Upper lobe of left lung (tissue), 6 donors: ENCODE data around the gene ENTPD6. TPM values are rescaled to one million over a fixed set of nuclear protein-coding genes. Genes with fewer than 3 reads are reported as not detected.

Experiments used
- ATAC-seq, 2 donors: fragments of 200-7000 bp; cut with Tn5 transposase; one replicate each; pipeline ENCODE4 v1.9.1; 2022; ENCODE audit warnings: mild to moderate bottlenecking in 2 of 2, moderate library complexity in 2 of 2; ENCODE audit not compliant: low FRiP score in 2 of 2
- DNase-seq, 2 donors: peaks; one replicate each; pipeline ENCODE4 v3.0.0-alpha.2; 2019 to 2020
- H3K27ac ChIP-seq, 4 donors: fragments of 200-600 bp; sonication (generic); one replicate each; pipeline ENCODE4 v1.5.1; 2016 to 2019
- H3K27me3 ChIP-seq, 4 donors: fragments of 200-600 bp; sonication (generic); one replicate each; pipeline ENCODE4 v1.5.1; 2017 to 2019
- H3K36me3 ChIP-seq, 4 donors: fragments of 200-600 bp; sonication (generic); one replicate each; pipeline ENCODE4 v1.5.1; 2016 to 2019
- H3K4me1 ChIP-seq, 4 donors: fragments of 200-600 bp; sonication (generic); one replicate each; pipeline ENCODE4 v1.5.1; 2018 to 2019
- H3K4me3 ChIP-seq, 4 donors: fragments of 200-600 bp; sonication (generic); one replicate each; pipeline ENCODE4 v1.5.1; 2017 to 2019; ENCODE audit warnings: mild to moderate bottlenecking in 2 of 4, moderate library complexity in 1 of 4
- H3K9me3 ChIP-seq, 4 donors: fragments of 200-600 bp; sonication (generic); one replicate each; pipeline ENCODE4 v1.5.1; 2018 to 2019
- CTCF ChIP-seq, 6 experiments: fragments of 450-650 bp in 4 of 6; fragments of 200-600 bp in 2 of 6; sonication (generic) in 2 of 6; IDR thresholded peaks; one replicate each; pipeline ENCODE4 v1.5.1; 2016 to 2019; ENCODE audit warnings: antibody characterized with exemption in 6 of 6
- EP300 ChIP-seq, 4 donors: sonication (generic); formaldehyde crosslinking; IDR thresholded peaks; one replicate each; pipeline ENCODE4 v1.5.1; 2017; ENCODE audit warnings: antibody characterized with exemption in 4 of 4, control low read depth in 2 of 4
- POLR2A ChIP-seq, 4 donors: fragments of 450-650 bp; IDR thresholded peaks; one replicate each; pipeline ENCODE4 v1.5.1; 2016 to 2017; ENCODE audit warnings: antibody characterized with exemption in 4 of 4, mild to moderate bottlenecking in 2 of 4
- POLR2AphosphoS5 ChIP-seq, 2 donors: sonication (generic); formaldehyde crosslinking; IDR thresholded peaks; one replicate each; pipeline ENCODE4 v1.5.1; 2017; ENCODE audit warnings: antibody characterized with exemption in 2 of 2
- WGBS, 2 donors: methylation state at CpG; one replicate each; pipeline ENCODE4 v1.1.5; 2017 to 2018; 5-methylcytosine and 5-hydroxymethylcytosine counted together
- total RNA-seq, 6 donors: library from RNA; depleted of rRNA in 4 of 6; stranded (reverse); fragments of >200 nt in 4 of 6; gene quantifications; one replicate each; pipeline versions ENCODE4 v1.1.0 to v1.2.1, GENCODE V29; 2016 to 2021
- donor health status: DM: no; HTN: no; CAD: no; lungs with moderate emphysema.
- donor health status: DM: no; HTN: yes; CAD: no; lungs with severe emphysema.

Gene ENTPD6
- total RNA-seq, 6 donors from 2014 or later, result 53.7 to 170 (median 81.7) TPM

GRCh38 chr20:25203089-25203488 lies 7.6 kb downstream of the ENTPD6 start:
- H3K4me3 ChIP-seq, result no peak overlapping the region
- no peaks in the 10 kb centered on the region for H3K9me3 ChIP-seq
- no peak overlapping the region for H3K27ac ChIP-seq
- peaks cover 0 to 6% (median 2%) of the 10 kb centered on the region in 4 donors for H3K36me3 ChIP-seq
- TF ChIP-seq POLR2A (IDR thresholded peaks at IDR 0.05) (no peak), POLR2AphosphoS5 (IDR thresholded peaks at IDR 0.05) (no peak), CTCF (IDR thresholded peaks at IDR 0.05) (no peak), EP300 (IDR thresholded peaks at IDR 0.05) (no peak)
- H3K4me1 ChIP-seq, result peaks cover 0 to 25% (median 5%) of the 10 kb centered on the region in 4 donors
- ATAC-seq (no peak), DNase-seq (no peak)
- WGBS, 2 donors, result 46% methylated on average over 2 of the region's 2 CpGs
- no peaks in the 10 kb centered on the region for H3K27me3 ChIP-seq

GRCh38 chr20:25203871-25204320 lies 8.4 kb downstream of the ENTPD6 start:
- H3K27me3 ChIP-seq, result no peaks in the 10 kb centered on the region
- WGBS, 2 donors, result 23 to 50% methylated on average over 1 of the region's 1 CpG
- ATAC-seq, result peak in 1 of 2 donors; percentile 52
- H3K4me3 ChIP-seq, result no peak overlapping the region
- TF ChIP-seq POLR2A (IDR thresholded peaks at IDR 0.05) (no peak), EP300 (IDR thresholded peaks at IDR 0.05) (no peak), POLR2AphosphoS5 (IDR thresholded peaks at IDR 0.05) (no peak), CTCF (IDR thresholded peaks at IDR 0.05) (no peak)
- peaks cover 0 to 25% (median 6%) of the 10 kb centered on the region in 4 donors for H3K4me1 ChIP-seq
- DNase-seq, result no peak
- peaks cover 0 to 6% (median 2%) of the 10 kb centered on the region in 4 donors for H3K36me3 ChIP-seq
- no peaks in the 10 kb centered on the region for H3K9me3 ChIP-seq
- H3K27ac ChIP-seq, result peak overlapping the region in 2 of 4 donors; percentile 44 to 53

GRCh38 chr20:25204550-25205276 lies 9.2 kb downstream of the ENTPD6 start:
- no peak for DNase-seq
- peak in 1 of 2 donors; percentile 62 for ATAC-seq
- H3K36me3 ChIP-seq, result peaks cover 0 to 6% (median 2%) of the 10 kb centered on the region in 4 donors
- no peak for TF ChIP-seq POLR2A (IDR thresholded peaks at IDR 0.05)
- H3K27ac ChIP-seq, result peak overlapping the region in 2 of 4 donors; percentile 44 to 53
- no peak overlapping the region for H3K4me3 ChIP-seq
- no peaks in the 10 kb centered on the region for H3K27me3 ChIP-seq
- no peaks in the 10 kb centered on the region for H3K9me3 ChIP-seq
- 86 to 90% methylated on average over 7 to 9 of the region's 9 CpGs for WGBS, 2 donors
- peaks cover 0 to 25% (median 6%) of the 10 kb centered on the region in 4 donors for H3K4me1 ChIP-seq

- Histone ChIP-seq H3K4me3 (no peak overlapping the region), H3K27me3 (no peaks in the 10 kb centered on the region), H3K4me1 (peaks cover 0 to 25% (median 6%) of the 10 kb centered on the region in 4 donors), H3K27ac (peak overlapping the region in 2 of 4 donors; percentile 44 to 53), H3K9me3 (no peaks in the 10 kb centered on the region), H3K36me3 (peaks cover 0 to 11% (median 8%) of the 10 kb centered on the region in 4 donors)
- WGBS, 2 donors, result 72 to 87% methylated on average over 17 of the region's 21 CpGs
- ATAC-seq, result peak in 1 of 2 donors; percentile 28
- DNase-seq, result no peak
- TF ChIP-seq POLR2A (IDR thresholded peaks at IDR 0.05) (no peak), POLR2AphosphoS5 (IDR thresholded peaks at IDR 0.05) (no peak), CTCF (IDR thresholded peaks at IDR 0.05) (no peak), EP300 (IDR thresholded peaks at IDR 0.05) (no peak)
These were observed 10.0 kb downstream of the ENTPD6 start for GRCh38 chr20:25205277-25206062.

GRCh38 chr20:25206063-25206403 lies 10.5 kb downstream of the ENTPD6 start:
- ATAC-seq, result no peak
- Histone ChIP-seq H3K4me3 (no peak overlapping the region), H3K4me1 (peaks cover 0 to 25% (median 6%) of the 10 kb centered on the region in 4 donors), H3K27me3 (no peaks in the 10 kb centered on the region), H3K27ac (no peak overlapping the region), H3K36me3 (peaks cover 0 to 16% (median 11%) of the 10 kb centered on the region in 4 donors), H3K9me3 (no peaks in the 10 kb centered on the region)
- TF ChIP-seq POLR2AphosphoS5 (IDR thresholded peaks at IDR 0.05), result no peak
- no peak for TF ChIP-seq CTCF (IDR thresholded peaks at IDR 0.05)
- DNase-seq, result no peak
- WGBS, 2 donors, result 92 to 100% methylated on average over 3 to 9 of the region's 9 CpGs
